ENCODE measurements around the gene PTCH2. TPM values are rescaled to one million over a fixed set of nuclear protein-coding genes. Genes with fewer than 3 reads are reported as not detected.

Gene PTCH2
- total RNA-seq, 1 experiment from 2014 or later = 0.74 TPM

DNA sequence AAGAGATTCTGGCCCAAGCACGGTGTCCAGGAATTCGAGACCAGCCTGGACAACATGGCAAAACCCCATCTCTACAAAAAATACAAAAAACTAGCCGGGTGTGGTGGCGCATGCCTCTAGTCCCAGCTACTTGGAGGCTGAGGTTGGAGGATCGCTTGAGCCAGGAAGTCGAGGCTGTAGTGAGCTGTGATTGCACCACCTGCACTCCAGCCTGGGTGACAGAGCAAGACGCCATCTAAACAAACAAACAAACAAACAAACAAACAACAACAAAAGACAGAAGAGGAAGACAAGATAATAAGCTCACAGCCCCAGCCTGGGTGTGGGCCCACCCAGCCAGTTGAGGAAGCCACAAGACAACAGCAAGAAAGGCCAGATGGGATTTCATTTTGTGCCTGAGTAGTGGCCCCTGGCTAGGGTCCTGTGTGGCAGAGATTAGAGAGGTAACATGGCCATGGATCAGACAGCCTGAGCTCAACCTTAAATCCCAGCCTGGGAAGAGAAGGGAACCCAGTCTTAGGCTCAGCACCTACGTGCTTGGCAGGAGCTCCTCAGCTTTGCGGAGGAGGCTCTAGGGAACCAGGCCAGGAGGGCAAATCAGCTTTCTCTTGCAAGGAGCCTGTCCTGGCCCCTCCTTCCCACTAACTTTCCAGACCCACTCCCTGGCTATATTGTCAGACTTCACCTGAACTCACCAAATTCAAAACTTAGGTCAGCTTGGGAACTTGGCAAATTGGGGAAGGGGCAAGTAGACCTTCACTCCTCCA is 50.1 kb downstream of the PTCH2 start:
- BruUV-seq (replicated peaks) = no TSS peak
- Histone ChIP-seq H3K27ac (ENCODE audit: low read length) (0 out of 2 replicates have a peak overlapping the region, but pooled peaks have one; percentile 23), H3K27me3 (ENCODE audit: control insufficient read depth, insufficient read depth, low read length) (no peaks in the 10 kb centered on the region), H3K4me3 (ENCODE audit: low read depth in 2 of 2, low read length in 2 of 2) (no peak overlapping the region), H3K4me1 (ENCODE audit: control insufficient read depth, insufficient read depth, low read length) (no peaks in the 10 kb centered on the region), H3K36me3 (ENCODE audit: control insufficient read depth, insufficient read depth, low read length) (no peaks in the 10 kb centered on the region), H3K9me3 (ENCODE audit: control insufficient read depth, insufficient read depth, low read depth, low read length) (no peaks in the 10 kb centered on the region)
- TF ChIP-seq POLR2AphosphoS5 (IDR thresholded peaks at IDR 0.05; ENCODE audit: low read depth, low read length) (no peak), TCF7L2 (IDR thresholded peaks at IDR 0.05; ENCODE audit: low read depth, low read length) (no peak), SIN3A (IDR thresholded peaks at IDR 0.05; ENCODE audit: borderline replicate concordance, insufficient read depth, low read depth, low read length) (no peak)
- TF ChIP-seq, protein P1, sequence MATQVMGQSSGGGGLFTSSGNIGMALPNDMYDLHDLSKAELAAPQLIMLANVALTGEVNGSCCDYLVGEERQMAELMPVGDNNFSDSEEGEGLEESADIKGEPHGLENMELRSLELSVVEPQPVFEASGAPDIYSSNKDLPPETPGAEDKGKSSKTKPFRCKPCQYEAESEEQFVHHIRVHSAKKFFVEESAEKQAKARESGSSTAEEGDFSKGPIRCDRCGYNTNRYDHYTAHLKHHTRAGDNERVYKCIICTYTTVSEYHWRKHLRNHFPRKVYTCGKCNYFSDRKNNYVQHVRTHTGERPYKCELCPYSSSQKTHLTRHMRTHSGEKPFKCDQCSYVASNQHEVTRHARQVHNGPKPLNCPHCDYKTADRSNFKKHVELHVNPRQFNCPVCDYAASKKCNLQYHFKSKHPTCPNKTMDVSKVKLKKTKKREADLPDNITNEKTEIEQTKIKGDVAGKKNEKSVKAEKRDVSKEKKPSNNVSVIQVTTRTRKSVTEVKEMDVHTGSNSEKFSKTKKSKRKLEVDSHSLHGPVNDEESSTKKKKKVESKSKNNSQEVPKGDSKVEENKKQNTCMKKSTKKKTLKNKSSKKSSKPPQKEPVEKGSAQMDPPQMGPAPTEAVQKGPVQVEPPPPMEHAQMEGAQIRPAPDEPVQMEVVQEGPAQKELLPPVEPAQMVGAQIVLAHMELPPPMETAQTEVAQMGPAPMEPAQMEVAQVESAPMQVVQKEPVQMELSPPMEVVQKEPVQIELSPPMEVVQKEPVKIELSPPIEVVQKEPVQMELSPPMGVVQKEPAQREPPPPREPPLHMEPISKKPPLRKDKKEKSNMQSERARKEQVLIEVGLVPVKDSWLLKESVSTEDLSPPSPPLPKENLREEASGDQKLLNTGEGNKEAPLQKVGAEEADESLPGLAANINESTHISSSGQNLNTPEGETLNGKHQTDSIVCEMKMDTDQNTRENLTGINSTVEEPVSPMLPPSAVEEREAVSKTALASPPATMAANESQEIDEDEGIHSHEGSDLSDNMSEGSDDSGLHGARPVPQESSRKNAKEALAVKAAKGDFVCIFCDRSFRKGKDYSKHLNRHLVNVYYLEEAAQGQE (IDR thresholded peaks at IDR 0.05; ENCODE audit: insufficient read depth in 1 of 2, low read depth in 2 of 2, low read length in 1 of 2) = no peak
- TF ChIP-seq, protein P2, sequence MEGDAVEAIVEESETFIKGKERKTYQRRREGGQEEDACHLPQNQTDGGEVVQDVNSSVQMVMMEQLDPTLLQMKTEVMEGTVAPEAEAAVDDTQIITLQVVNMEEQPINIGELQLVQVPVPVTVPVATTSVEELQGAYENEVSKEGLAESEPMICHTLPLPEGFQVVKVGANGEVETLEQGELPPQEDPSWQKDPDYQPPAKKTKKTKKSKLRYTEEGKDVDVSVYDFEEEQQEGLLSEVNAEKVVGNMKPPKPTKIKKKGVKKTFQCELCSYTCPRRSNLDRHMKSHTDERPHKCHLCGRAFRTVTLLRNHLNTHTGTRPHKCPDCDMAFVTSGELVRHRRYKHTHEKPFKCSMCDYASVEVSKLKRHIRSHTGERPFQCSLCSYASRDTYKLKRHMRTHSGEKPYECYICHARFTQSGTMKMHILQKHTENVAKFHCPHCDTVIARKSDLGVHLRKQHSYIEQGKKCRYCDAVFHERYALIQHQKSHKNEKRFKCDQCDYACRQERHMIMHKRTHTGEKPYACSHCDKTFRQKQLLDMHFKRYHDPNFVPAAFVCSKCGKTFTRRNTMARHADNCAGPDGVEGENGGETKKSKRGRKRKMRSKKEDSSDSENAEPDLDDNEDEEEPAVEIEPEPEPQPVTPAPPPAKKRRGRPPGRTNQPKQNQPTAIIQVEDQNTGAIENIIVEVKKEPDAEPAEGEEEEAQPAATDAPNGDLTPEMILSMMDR (IDR thresholded peaks at IDR 0.05) = no peak
- intact Hi-C loops (cut with micrococcal nuclease; ENCODE audit: unreplicated experiment) = loop anchor here (2.0 kb wide), 1 partner anchor 26 kb away; no protein-coding TSS in a partner anchor
- in situ Hi-C loops (cut with HindIII; ENCODE audit: low pct_unique_long_range_greater_than_20kb, low sequenced_read_pairs) = no loop called here
- DNase-seq (ENCODE audit: low read depth, low spot score) = no peak
- ChIA-PET CTCF (interaction anchor here (0.5 to 1.2 kb wide), 3 partner anchors 9 to 63 kb away, joined by 3 to 4 read pairs (median 3); no protein-coding TSS in a partner anchor), POLR2A (interaction anchor here (0.9 to 1.0 kb wide), 2 partner anchors 22 to 26 kb away, joined by 3 read pairs; no protein-coding TSS in a partner anchor)
- ATAC-seq = peak; percentile 11; the same call in 1 of the 2 replicates

DNA sequence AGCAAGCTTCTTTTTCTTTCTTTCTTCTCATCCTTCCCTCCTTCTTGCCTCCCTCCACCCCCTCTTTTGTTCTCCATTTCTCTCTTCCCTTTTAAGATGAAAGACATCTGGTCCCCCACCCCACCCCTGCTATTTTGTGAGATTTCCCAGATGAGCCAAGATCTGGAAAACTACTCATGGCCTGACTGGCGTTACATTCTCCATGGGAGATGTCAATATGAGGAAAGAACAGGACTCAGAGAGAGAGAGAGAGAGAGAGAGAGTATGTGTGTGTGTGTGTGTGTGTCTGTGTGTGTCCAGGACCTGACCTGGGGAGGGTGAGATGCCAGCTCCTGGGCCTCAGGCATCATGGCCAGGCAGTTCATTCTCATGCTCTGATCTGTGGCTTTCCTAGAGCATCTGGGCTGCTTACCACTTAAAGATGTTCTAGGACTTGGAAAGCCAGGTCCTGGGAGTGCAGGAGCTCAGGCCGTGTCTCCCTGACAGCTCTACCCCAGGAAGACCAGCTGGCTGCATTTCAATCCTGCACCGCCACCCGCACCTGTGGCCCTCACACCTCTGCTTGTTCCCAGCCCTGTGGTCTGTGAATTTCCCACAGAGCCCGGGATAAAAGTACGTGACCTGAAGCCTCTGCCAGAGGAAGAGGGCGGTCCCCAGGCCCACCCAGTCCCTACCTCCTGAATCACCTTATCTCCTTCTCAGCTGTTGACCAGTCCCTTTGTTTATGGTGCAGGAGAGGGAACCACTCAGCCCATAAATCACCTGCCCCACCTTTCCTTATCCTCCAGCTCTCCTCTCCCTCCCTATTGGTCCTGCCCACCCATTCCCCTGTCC is 51.9 kb downstream of the PTCH2 start:
- in situ Hi-C loops (cut with HindIII; ENCODE audit: low pct_unique_long_range_greater_than_20kb, low sequenced_read_pairs) = no loop called here
- no peaks in the 10 kb centered on the region for H3K9me3 ChIP-seq (ENCODE audit: control insufficient read depth, insufficient read depth, low read depth, low read length)
- POLR2A ChIA-PET = interaction anchor here (0.6 kb wide), 2 partner anchors 8 to 133 kb away, joined by 6 to 14 read pairs; no protein-coding TSS in a partner anchor

More for the DNA sequence above, 51.9 kb downstream of the PTCH2 start:
- TF ChIP-seq, protein P1 (IDR thresholded peaks at IDR 0.05; ENCODE audit: insufficient read depth in 1 of 2, low read depth in 2 of 2, low read length in 1 of 2) = no peak
- TF ChIP-seq SIN3A (IDR thresholded peaks at IDR 0.05; ENCODE audit: borderline replicate concordance, insufficient read depth, low read depth, low read length) = no peak
- no peak for TF ChIP-seq POLR2AphosphoS5 (IDR thresholded peaks at IDR 0.05; ENCODE audit: low read depth, low read length)
- TF ChIP-seq TCF7L2 (IDR thresholded peaks at IDR 0.05; ENCODE audit: low read depth, low read length) = no peak
- TF ChIP-seq, protein P2 (IDR thresholded peaks at IDR 0.05) = no peak
- Histone ChIP-seq H3K36me3 (ENCODE audit: control insufficient read depth, insufficient read depth, low read length) (no peaks in the 10 kb centered on the region), H3K4me1 (ENCODE audit: control insufficient read depth, insufficient read depth, low read length) (no peaks in the 10 kb centered on the region), H3K27ac (ENCODE audit: low read length) (no peak overlapping the region), H3K4me3 (ENCODE audit: low read depth in 2 of 2, low read length in 2 of 2) (no peak overlapping the region), H3K27me3 (ENCODE audit: control insufficient read depth, insufficient read depth, low read length) (no peaks in the 10 kb centered on the region)
- CTCF ChIA-PET = interaction anchor here (0.5 to 0.8 kb wide), 5 partner anchors 11 to 1221 kb away, joined by 3 to 10 read pairs (median 3); no protein-coding TSS in a partner anchor
- ATAC-seq (no peak), DNase-seq (ENCODE audit: low read depth, low spot score) (no peak)
- BruUV-seq (replicated peaks) = no TSS peak
- intact Hi-C loops (cut with micrococcal nuclease; ENCODE audit: unreplicated experiment) = no loop called here

Data from Panc1 (cell line).